Dendritic cell treated with granulocyte-macrophage colony-stimulating factor and Interleukin-4, amounts not matched to agents 40 ng/mL and 50 ng/mL, for 4 days (primary cell): ENCODE results near the gene CX3CL1.

Experiments
- H3K27ac Mint-ChIP-seq: one replicate; pipeline ENCODE4 v1.8.0; 2022; ENCODE audit warnings: mild to moderate bottlenecking, mixed read lengths
- H3K27me3 Mint-ChIP-seq: one replicate; pipeline ENCODE4 v1.8.0; 2022; ENCODE audit warnings: mild to moderate bottlenecking, mixed read lengths
- H3K36me3 Mint-ChIP-seq: one replicate; pipeline ENCODE4 v1.8.0; 2022; ENCODE audit warnings: low read depth, mixed read lengths
- H3K4me1 Mint-ChIP-seq: one replicate; pipeline ENCODE4 v1.8.0; 2022; ENCODE audit warnings: low read depth, mixed read lengths
- H3K4me3 Mint-ChIP-seq: one replicate; pipeline ENCODE4 v1.8.0; 2022; ENCODE audit warnings: mild to moderate bottlenecking, moderate library complexity, mixed read lengths
- H3K9me3 Mint-ChIP-seq: one replicate; pipeline ENCODE4 v1.8.0; 2022; ENCODE audit warnings: mixed read lengths
- intact Hi-C: fragments of 100-400 bp; cut with micrococcal nuclease; formaldehyde crosslinking; loops from one replicate; pipeline ENCODE4 v1.15.0; 2022

The CX3CL1 gene

DNA sequence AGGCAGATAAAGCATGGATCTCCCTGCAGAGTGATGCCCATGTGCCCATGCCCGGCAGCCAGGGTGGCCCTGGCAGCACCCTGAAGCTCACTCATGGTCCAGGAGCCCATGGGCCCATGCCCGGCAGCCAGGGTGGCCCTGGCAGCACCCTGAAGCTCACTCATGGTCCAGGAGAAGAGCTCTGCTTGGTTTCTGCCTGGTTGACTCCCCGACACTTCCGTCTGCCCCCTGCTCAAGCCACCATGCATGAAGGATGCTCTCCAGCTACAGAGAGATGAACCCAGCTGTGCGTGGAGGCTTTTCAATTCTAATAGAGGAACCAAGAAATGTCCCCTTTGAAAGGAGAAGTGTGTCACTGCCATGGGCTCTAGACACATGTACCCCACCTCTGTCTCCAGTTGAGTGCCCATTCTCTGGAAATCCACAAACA lies 41.0 kb downstream of the CX3CL1 start:
- H3K4me3 Mint-ChIP-seq: no peak overlapping the region
- H3K27me3 Mint-ChIP-seq: peaks cover 35% of the 10 kb centered on the region
- H3K36me3 Mint-ChIP-seq: peaks cover 8% of the 10 kb centered on the region
- intact Hi-C loops: no loop called here
- no peaks in the 10 kb centered on the region for H3K9me3 Mint-ChIP-seq
- peak overlapping the region; percentile 75 for H3K27ac Mint-ChIP-seq
- H3K4me1 Mint-ChIP-seq: peaks cover 80% of the 10 kb centered on the region

DNA sequence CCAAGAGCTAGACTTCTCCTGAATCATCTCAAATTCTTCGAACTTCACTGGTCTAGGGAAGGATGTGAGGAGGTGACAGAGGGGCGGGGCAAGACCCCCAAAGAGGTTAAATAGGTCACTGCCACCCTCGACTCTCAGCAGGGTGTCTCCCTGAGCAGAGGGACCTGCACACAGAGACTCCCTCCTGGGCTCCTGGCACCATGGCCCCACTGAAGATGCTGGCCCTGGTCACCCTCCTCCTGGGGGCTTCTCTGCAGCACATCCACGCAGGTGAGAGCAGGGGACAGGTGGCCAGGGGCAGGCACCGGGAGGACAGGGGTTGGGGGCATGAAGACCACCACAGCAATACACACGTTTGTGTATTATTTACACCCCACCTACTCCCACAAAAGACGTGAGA lies 41.4 kb downstream of the CX3CL1 start:
- Mint-ChIP-seq H3K27me3 (peaks cover 37% of the 10 kb centered on the region), H3K27ac (peak overlapping the region; percentile 75), H3K36me3 (peaks cover 8% of the 10 kb centered on the region), H3K4me1 (peaks cover 84% of the 10 kb centered on the region), H3K9me3 (no peaks in the 10 kb centered on the region), H3K4me3 (peak overlapping the region; percentile 66)
- intact Hi-C loops: no loop called here

GRCh38 chr16:57416084-57416483 lies 43.8 kb downstream of the CX3CL1 start:
- Mint-ChIP-seq H3K4me1 (peaks cover 65% of the 10 kb centered on the region), H3K27ac (peak overlapping the region; percentile 83), H3K4me3 (peak overlapping the region; percentile 68), H3K36me3 (peaks cover 8% of the 10 kb centered on the region), H3K9me3 (no peaks in the 10 kb centered on the region), H3K27me3 (peaks cover 33% of the 10 kb centered on the region)
- intact Hi-C loops: no loop called here

DNA sequence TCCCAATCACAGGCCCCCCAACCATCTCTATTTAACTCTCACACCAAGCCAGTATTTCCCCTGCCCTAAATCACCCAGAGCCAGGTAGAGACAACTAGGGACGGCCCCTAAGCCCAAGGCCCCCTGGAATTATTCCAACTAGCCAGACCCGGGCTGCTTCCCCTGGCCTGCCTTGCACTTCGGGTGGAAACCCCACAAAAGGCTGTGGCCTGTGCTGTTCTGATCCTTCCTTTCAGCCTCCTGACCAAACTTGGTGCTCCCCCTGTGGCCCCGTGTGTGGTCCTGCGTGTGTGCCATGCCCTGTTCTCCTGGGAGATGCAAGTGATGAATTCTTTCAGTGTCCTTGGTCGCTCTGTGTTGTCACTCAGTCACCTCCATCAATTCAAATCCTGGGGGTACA lies 47.2 kb downstream of the CX3CL1 start:
- H3K27ac Mint-ChIP-seq: no peak overlapping the region
- peaks cover 43% of the 10 kb centered on the region for H3K4me1 Mint-ChIP-seq
- H3K27me3 Mint-ChIP-seq: peaks cover 21% of the 10 kb centered on the region
- no peak overlapping the region for H3K4me3 Mint-ChIP-seq
- H3K9me3 Mint-ChIP-seq: no peaks in the 10 kb centered on the region
- peaks cover 7% of the 10 kb centered on the region for H3K36me3 Mint-ChIP-seq
- intact Hi-C loops: loop anchor here (2.0 kb wide), 1 partner anchor 99 kb away; no protein-coding TSS in a partner anchor

DNA sequence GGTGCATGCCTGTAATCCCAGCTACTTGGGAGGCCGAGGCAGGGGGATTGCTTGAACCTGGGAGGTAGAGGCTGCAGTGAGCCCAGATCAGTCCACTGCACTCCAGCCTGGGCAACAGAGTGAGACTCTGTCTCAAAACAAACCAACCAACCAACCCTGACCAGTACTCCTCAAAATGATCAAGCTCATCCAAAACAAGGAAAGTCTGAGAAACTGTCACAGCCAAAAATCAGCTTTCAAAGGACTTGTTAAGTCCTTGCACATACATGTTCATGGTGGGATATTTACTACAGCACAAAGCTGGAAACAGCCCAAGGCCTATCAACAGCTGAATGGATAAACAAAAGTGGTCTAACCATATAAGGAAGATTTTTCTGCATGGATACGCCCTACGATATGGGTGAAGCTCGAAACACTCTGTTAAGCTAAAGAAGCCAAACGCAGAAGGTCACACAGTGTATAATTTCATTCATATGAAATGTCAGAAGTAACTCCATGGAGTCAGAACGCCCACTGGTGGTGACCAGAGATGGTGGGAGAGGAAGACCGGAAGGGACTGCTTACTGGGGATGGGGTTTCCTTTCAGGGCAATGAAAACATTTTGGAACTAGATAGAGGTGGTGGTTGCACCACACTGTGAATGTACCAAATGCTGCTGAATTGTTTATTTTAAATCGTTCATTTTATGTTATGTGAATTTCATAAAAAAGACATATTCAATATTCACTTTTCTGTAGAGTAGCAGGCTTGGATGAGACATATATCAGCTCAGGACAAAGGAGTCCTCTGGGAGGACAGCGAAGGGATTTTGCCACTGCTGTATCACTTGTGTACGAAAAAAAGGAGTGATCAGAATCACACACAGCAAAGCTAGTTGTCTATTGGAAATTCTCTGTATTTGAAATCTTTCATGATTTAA lies 50.0 kb downstream of the CX3CL1 start:
- Mint-ChIP-seq H3K4me1 (peaks cover 16% of the 10 kb centered on the region), H3K9me3 (no peaks in the 10 kb centered on the region), H3K36me3 (peaks cover 11% of the 10 kb centered on the region), H3K27ac (no peak overlapping the region), H3K27me3 (peaks cover 8% of the 10 kb centered on the region), H3K4me3 (no peak overlapping the region)
- intact Hi-C loops: no loop called here

- peaks cover 4% of the 10 kb centered on the region for H3K27me3 Mint-ChIP-seq
- no peak overlapping the region for H3K4me3 Mint-ChIP-seq
- H3K36me3 Mint-ChIP-seq: peaks cover 19% of the 10 kb centered on the region
- H3K4me1 Mint-ChIP-seq: peaks cover 10% of the 10 kb centered on the region
- no peak overlapping the region for H3K27ac Mint-ChIP-seq
- no peaks in the 10 kb centered on the region for H3K9me3 Mint-ChIP-seq
- intact Hi-C loops: no loop called here
Measured at GRCh38 chr16:57423152-57423551, 50.9 kb downstream of the CX3CL1 start.

- no peak overlapping the region for H3K4me3 Mint-ChIP-seq
- H3K9me3 Mint-ChIP-seq: no peaks in the 10 kb centered on the region
- intact Hi-C loops: no loop called here
- no peaks in the 10 kb centered on the region for H3K4me1 Mint-ChIP-seq
- H3K27ac Mint-ChIP-seq: no peak overlapping the region
- H3K36me3 Mint-ChIP-seq: peaks cover 34% of the 10 kb centered on the region
- H3K27me3 Mint-ChIP-seq: peaks cover 3% of the 10 kb centered on the region
Measured at GRCh38 chr16:57424583-57424982, 52.3 kb downstream of the CX3CL1 start.

DNA sequence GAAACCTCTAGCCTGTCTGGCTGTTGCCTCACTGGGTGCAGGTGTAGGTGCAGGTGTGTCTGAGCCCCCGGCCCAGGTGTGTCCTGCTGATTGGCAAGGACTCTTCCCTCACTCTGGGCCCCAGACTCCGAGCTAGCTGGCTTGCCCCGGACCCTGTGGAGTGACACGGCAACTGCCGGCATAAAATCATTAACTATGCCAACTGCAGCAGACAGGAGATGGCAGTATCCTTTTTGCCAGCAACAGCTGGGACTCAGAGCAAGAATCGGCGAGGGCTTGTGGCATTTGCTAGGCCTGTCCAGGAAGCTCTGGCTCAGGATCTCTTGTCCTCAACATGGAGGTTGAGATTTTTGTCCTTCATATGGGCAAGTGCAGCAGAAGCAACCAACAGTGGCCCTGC lies 54.1 kb downstream of the CX3CL1 start:
- peaks cover 5% of the 10 kb centered on the region for H3K4me1 Mint-ChIP-seq
- intact Hi-C loops: no loop called here

GRCh38 chr16:57427307-57427706 lies 55.0 kb downstream of the CX3CL1 start:
- H3K4me1 Mint-ChIP-seq: peaks cover 6% of the 10 kb centered on the region

More for the DNA sequence above, 54.1 kb downstream of the CX3CL1 start:
- Mint-ChIP-seq H3K4me3 (no peak overlapping the region), H3K27ac (no peak overlapping the region), H3K36me3 (peaks cover 52% of the 10 kb centered on the region), H3K9me3 (no peaks in the 10 kb centered on the region), H3K27me3 (no peaks in the 10 kb centered on the region)

DNA sequence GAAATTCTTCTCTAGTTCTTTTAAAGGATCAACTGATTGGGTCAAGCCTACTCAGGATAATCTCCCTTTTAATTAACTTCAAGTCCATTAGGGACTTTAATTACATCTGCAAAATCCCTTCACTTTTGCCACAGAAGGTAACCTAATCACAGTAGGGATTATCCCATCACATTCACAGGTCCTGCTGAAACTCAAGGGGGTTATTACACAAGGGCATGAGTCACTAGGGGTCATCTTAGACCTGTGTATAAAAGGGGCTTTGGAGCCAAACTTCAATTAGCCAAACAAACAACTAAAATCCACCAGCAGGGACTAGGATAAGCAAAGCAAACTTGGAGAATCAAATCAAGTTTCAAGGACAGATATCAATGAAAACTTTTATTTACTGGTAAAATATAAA lies 55.5 kb downstream of the CX3CL1 start:
- H3K36me3 Mint-ChIP-seq: peaks cover 66% of the 10 kb centered on the region
- intact Hi-C loops: no loop called here
- no peaks in the 10 kb centered on the region for H3K9me3 Mint-ChIP-seq
- H3K4me1 Mint-ChIP-seq: peaks cover 6% of the 10 kb centered on the region
- no peak overlapping the region for H3K27ac Mint-ChIP-seq
- no peak overlapping the region for H3K4me3 Mint-ChIP-seq
- H3K27me3 Mint-ChIP-seq: no peaks in the 10 kb centered on the region

More at GRCh38 chr16:57427307-57427706, 55.0 kb downstream of the CX3CL1 start:
- Mint-ChIP-seq H3K27me3 (no peaks in the 10 kb centered on the region), H3K36me3 (peaks cover 61% of the 10 kb centered on the region), H3K9me3 (no peaks in the 10 kb centered on the region), H3K27ac (no peak overlapping the region), H3K4me3 (no peak overlapping the region)
- intact Hi-C loops: no loop called here

DNA sequence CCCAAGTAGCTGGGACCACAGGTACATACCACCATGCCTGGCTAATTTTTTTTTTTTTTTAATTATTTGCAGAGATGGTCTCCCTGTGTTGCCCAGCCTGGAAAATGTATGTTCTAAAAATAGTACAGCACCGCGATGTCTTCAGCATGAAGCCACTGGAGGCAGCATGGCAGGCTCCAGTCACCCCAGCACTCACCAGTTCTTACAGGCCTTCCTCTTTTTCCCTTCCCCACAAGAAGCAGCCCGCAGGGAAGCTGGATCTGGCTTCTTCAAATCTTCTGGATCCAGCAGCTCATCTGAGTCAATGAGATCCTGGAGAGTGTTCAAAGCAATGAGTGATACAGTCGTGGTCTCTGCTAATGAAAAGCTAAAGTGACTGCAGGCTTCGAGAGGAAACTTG lies 58.7 kb downstream of the CX3CL1 start:
- peaks cover 6% of the 10 kb centered on the region for H3K4me1 Mint-ChIP-seq
- H3K9me3 Mint-ChIP-seq: no peaks in the 10 kb centered on the region
- no peaks in the 10 kb centered on the region for H3K27me3 Mint-ChIP-seq
- intact Hi-C loops: no loop called here
- peaks cover 97% of the 10 kb centered on the region for H3K36me3 Mint-ChIP-seq
- no peak overlapping the region for H3K4me3 Mint-ChIP-seq
- peak overlapping the region; percentile 30 for H3K27ac Mint-ChIP-seq

DNA sequence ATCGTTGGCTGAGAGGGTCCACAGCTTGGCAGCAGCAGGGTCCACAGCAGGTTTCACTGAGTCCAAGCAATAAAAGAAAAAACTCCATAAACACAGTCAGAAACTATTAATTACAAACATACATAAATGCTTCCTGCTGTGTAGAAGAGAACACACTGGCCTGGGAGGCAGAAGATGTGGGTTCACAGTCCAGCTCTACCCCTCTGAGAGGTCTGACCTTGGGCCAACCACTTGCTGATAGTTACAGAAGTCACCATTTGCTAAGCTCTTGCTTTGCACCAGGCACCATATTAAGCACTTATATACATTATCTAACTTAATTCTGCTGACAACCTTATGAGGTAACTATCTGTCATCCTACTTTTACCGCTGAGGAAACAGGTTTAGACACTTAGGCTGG lies 60.2 kb downstream of the CX3CL1 start:
- H3K4me3 Mint-ChIP-seq: no peak overlapping the region
- H3K9me3 Mint-ChIP-seq: no peaks in the 10 kb centered on the region
- no peak overlapping the region for H3K27ac Mint-ChIP-seq
- intact Hi-C loops: no loop called here
- no peaks in the 10 kb centered on the region for H3K27me3 Mint-ChIP-seq
- peaks cover 6% of the 10 kb centered on the region for H3K4me1 Mint-ChIP-seq
- peaks cover 96% of the 10 kb centered on the region for H3K36me3 Mint-ChIP-seq

GRCh38 chr16:57432989-57433388 lies 60.7 kb downstream of the CX3CL1 start:
- H3K27ac Mint-ChIP-seq: no peak overlapping the region
- H3K27me3 Mint-ChIP-seq: no peaks in the 10 kb centered on the region
- intact Hi-C loops: no loop called here
- H3K4me3 Mint-ChIP-seq: no peak overlapping the region
- no peaks in the 10 kb centered on the region for H3K9me3 Mint-ChIP-seq
- H3K36me3 Mint-ChIP-seq: peaks cover 91% of the 10 kb centered on the region
- peaks cover 6% of the 10 kb centered on the region for H3K4me1 Mint-ChIP-seq

DNA sequence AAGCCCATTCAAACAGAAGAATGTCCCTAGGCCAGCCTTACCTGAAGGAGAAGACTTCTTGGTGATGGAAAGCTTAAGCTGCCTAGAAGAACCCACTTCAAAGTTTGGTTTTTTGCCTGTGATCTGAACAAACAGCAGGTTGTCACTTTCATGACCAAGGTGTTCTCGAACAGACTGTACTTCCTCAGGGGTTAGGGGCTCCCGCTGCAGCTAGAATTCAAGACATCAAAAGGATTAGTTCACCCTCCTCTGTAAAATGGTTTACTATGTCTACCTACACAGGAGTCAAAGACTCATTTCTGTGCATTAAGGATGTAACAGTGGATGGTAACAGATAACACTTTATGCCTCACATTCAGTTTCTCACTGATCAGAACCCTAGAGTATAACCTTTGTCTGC lies 61.7 kb downstream of the CX3CL1 start:
- no peaks in the 10 kb centered on the region for H3K9me3 Mint-ChIP-seq
- H3K27ac Mint-ChIP-seq: no peak overlapping the region
- H3K4me1 Mint-ChIP-seq: peaks cover 6% of the 10 kb centered on the region
- H3K27me3 Mint-ChIP-seq: no peaks in the 10 kb centered on the region
- H3K4me3 Mint-ChIP-seq: no peak overlapping the region
- intact Hi-C loops: no loop called here
- H3K36me3 Mint-ChIP-seq: peaks cover 89% of the 10 kb centered on the region
